ENCODE measurements around the gene AKAP13. TPM values are rescaled to one million over a fixed set of nuclear protein-coding genes. Genes with fewer than 3 reads are reported as not detected.

The AKAP13 gene
- total RNA-seq, 3 donors from 2014 or later: 198 to 331 (median 259) TPM

GRCh38 chr15:85759376-85759775 lies 379.0 kb downstream of the AKAP13 start:
- no peak for DNase-seq (ENCODE audit: low spot score in 2 of 2)
- no peaks in the 10 kb centered on the region for H3K9me3 ChIP-seq
- no peaks in the 10 kb centered on the region for H3K36me3 ChIP-seq
- no peak for TF ChIP-seq POLR2A (IDR thresholded peaks at IDR 0.05)
- no peak for TF ChIP-seq CTCF (IDR thresholded peaks at IDR 0.05)
- TF ChIP-seq POLR2AphosphoS5 (IDR thresholded peaks at IDR 0.05): no peak
- intact Hi-C loops (cut with DNase I; ENCODE audit: low total_unique reads): no loop called here
- no peak overlapping the region for H3K4me3 ChIP-seq
- H3K4me1 ChIP-seq: no peaks in the 10 kb centered on the region
- no peak overlapping the region for H3K27ac ChIP-seq
- H3K27me3 ChIP-seq: no peaks in the 10 kb centered on the region

GRCh38 chr15:85760049-85760448 lies 379.6 kb downstream of the AKAP13 start:
- DNase-seq (ENCODE audit: low spot score in 2 of 2): no peak
- Histone ChIP-seq H3K4me1 (peaks cover 0 to 3% of the 10 kb centered on the region in 2 donors), H3K27me3 (no peaks in the 10 kb centered on the region), H3K36me3 (no peaks in the 10 kb centered on the region), H3K9me3 (no peaks in the 10 kb centered on the region), H3K27ac (no peak overlapping the region), H3K4me3 (no peak overlapping the region)
- intact Hi-C loops (cut with DNase I; ENCODE audit: low total_unique reads): no loop called here
- no peak for TF ChIP-seq POLR2A (IDR thresholded peaks at IDR 0.05)
- TF ChIP-seq POLR2AphosphoS5 (IDR thresholded peaks at IDR 0.05): no peak
- TF ChIP-seq CTCF (IDR thresholded peaks at IDR 0.05): no peak

- Histone ChIP-seq H3K27ac (no peak overlapping the region), H3K9me3 (no peaks in the 10 kb centered on the region), H3K4me1 (peaks cover 0 to 3% of the 10 kb centered on the region in 2 donors), H3K4me3 (no peak overlapping the region), H3K27me3 (no peaks in the 10 kb centered on the region), H3K36me3 (no peaks in the 10 kb centered on the region)
- TF ChIP-seq POLR2AphosphoS5 (IDR thresholded peaks at IDR 0.05): no peak
- no peak for TF ChIP-seq CTCF (IDR thresholded peaks at IDR 0.05)
- intact Hi-C loops (cut with DNase I; ENCODE audit: low total_unique reads): no loop called here
- DNase-seq (ENCODE audit: low spot score in 2 of 2): no peak
Measured at GRCh38 chr15:85760531-85761371, 380.3 kb downstream of the AKAP13 start.

GRCh38 chr15:85761635-85762034 lies 381.2 kb downstream of the AKAP13 start:
- Histone ChIP-seq H3K36me3 (no peaks in the 10 kb centered on the region), H3K27me3 (no peaks in the 10 kb centered on the region), H3K27ac (no peak overlapping the region), H3K9me3 (no peaks in the 10 kb centered on the region), H3K4me3 (no peak overlapping the region), H3K4me1 (peaks cover 0 to 3% of the 10 kb centered on the region in 2 donors)
- TF ChIP-seq POLR2AphosphoS5 (IDR thresholded peaks at IDR 0.05): no peak
- TF ChIP-seq CTCF (IDR thresholded peaks at IDR 0.05): no peak
- TF ChIP-seq POLR2A (IDR thresholded peaks at IDR 0.05): no peak
- DNase-seq (ENCODE audit: low spot score in 2 of 2): no peak
- intact Hi-C loops (cut with DNase I; ENCODE audit: low total_unique reads): no loop called here

GRCh38 chr15:85762039-85762755 lies 381.8 kb downstream of the AKAP13 start:
- no peak overlapping the region for H3K4me3 ChIP-seq
- no peak overlapping the region for H3K27ac ChIP-seq
- H3K4me1 ChIP-seq: peaks cover 0 to 3% of the 10 kb centered on the region in 2 donors
- DNase-seq (ENCODE audit: low spot score in 2 of 2): no peak
- TF ChIP-seq POLR2AphosphoS5 (IDR thresholded peaks at IDR 0.05): no peak
- no peak for TF ChIP-seq CTCF (IDR thresholded peaks at IDR 0.05)
- no peak for TF ChIP-seq POLR2A (IDR thresholded peaks at IDR 0.05)
- H3K36me3 ChIP-seq: no peaks in the 10 kb centered on the region
- H3K27me3 ChIP-seq: no peaks in the 10 kb centered on the region
- H3K9me3 ChIP-seq: no peaks in the 10 kb centered on the region
- intact Hi-C loops (cut with DNase I; ENCODE audit: low total_unique reads): no loop called here

Measured in breast epithelium (tissue), 4 donors.